Measurements from ENCODE around the gene IFIT2.
"Not testable (repeated sequence)": the region's sequence is repeated elsewhere in the genome, so short reads cannot be mapped to it uniquely, and the experiment has no call there.

The IFIT2 gene

DNA sequence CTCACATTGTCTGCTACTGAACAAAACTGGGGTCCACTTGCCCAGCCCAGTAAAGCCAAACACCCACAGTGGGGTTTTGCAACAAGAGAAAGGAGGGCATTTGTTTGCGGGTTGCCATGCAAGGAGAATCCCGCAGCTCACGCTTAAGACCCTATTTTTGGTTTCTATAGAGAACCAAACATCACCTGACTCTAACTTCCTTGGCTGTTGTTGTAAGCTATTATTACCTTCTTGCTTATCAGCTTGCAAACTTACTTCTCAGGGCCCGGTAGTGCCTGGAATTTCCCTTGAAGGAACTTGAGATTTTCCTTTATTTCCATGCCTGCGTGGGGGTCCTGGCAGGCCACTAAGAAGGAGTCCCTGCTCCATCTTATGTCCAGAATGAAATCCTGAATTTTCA is 46.6 kb downstream of the IFIT2 start:
- no peak for DNase-seq (ENCODE audit: low read depth, low spot score)
- ChIA-PET CTCF (interaction anchor here (0.6 to 0.9 kb wide), 2 partner anchors 13 to 21 kb away, joined by 3 read pairs; no protein-coding TSS in a partner anchor), POLR2A (no interaction called here)
- no peak overlapping the region for H3K4me3 ChIP-seq (ENCODE audit: low read depth, low read length)
- TF ChIP-seq, protein P1, sequence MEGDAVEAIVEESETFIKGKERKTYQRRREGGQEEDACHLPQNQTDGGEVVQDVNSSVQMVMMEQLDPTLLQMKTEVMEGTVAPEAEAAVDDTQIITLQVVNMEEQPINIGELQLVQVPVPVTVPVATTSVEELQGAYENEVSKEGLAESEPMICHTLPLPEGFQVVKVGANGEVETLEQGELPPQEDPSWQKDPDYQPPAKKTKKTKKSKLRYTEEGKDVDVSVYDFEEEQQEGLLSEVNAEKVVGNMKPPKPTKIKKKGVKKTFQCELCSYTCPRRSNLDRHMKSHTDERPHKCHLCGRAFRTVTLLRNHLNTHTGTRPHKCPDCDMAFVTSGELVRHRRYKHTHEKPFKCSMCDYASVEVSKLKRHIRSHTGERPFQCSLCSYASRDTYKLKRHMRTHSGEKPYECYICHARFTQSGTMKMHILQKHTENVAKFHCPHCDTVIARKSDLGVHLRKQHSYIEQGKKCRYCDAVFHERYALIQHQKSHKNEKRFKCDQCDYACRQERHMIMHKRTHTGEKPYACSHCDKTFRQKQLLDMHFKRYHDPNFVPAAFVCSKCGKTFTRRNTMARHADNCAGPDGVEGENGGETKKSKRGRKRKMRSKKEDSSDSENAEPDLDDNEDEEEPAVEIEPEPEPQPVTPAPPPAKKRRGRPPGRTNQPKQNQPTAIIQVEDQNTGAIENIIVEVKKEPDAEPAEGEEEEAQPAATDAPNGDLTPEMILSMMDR (IDR thresholded peaks at IDR 0.05; ENCODE audit: insufficient read depth, low read length, missing control alignments) = no peak

DNA sequence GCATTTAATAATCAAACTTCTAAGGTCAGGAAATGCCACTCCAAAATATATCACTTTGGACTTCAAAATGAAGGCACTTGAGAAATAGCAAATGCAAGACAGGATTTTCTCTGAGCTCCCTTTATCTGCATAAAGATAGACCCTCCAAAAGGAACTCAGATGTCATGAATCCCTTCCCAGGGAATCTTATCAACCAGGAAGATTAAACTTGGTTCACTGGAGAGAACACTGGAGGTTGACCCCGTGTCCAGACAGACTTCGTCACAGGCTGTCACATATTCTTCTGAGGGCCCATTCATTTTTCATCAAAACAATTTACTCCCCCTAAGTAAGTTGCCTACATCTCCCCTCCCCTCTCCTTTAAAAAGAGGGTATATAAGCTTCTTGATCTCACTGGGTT is 47.1 kb downstream of the IFIT2 start:
- POLR2A ChIA-PET = no interaction called here
- CTCF ChIA-PET = interaction anchor here (0.6 to 0.9 kb wide), 2 partner anchors 13 to 20 kb away, joined by 3 read pairs; no protein-coding TSS in a partner anchor

DNA sequence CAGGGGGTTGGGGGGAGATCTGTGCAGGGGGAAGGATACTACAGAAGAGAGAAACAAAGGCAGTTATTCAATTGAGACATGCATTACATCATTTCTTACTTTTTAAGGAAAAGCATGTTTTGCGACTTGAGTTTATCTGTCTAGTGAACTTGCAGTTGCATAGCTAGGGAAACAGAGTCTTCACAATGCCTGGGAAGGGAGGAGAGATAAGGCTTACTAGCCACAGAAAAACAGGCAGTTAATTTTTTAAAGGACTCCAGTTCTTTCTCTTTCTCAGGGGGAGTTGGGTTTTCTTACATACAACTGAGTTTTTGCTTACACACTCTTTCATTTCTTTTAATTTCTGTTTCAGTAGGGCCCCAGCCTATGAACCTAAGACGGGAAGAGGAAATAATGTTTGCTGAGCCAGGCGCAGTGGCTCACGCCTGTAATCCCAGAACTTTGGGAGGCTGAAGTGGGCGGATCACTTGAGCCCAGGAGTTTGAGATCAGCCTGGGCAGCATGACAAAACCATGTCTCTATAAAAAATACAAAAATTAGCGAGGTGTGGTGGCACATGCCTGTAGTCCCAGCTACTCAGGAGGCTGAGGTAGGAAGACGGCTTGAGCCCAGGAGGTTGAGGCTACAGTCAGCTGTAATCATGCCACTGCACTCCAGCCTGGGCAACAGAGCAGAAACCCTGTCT is 48.9 kb downstream of the IFIT2 start:
- ChIA-PET POLR2A (interaction anchor here (2.1 kb wide), 1 partner anchor 19 kb away, joined by 9 read pairs; no protein-coding TSS in a partner anchor), CTCF (interaction anchor here (1.1 to 3.1 kb wide), 2 partner anchors 7 to 18 kb away, joined by 4 to 24 read pairs; no protein-coding TSS in a partner anchor)
- DNase-seq (ENCODE audit: low read depth, low spot score); H3K4me3 ChIP-seq (ENCODE audit: low read depth, low read length): not testable (repeated sequence)

More for the DNA sequence above, 47.1 kb downstream of the IFIT2 start:
- DNase-seq (ENCODE audit: low read depth, low spot score) = no peak
- no peak overlapping the region for H3K4me3 ChIP-seq (ENCODE audit: low read depth, low read length)
- TF ChIP-seq, protein P1 (IDR thresholded peaks at IDR 0.05; ENCODE audit: insufficient read depth, low read length, missing control alignments) = no peak

DNA sequence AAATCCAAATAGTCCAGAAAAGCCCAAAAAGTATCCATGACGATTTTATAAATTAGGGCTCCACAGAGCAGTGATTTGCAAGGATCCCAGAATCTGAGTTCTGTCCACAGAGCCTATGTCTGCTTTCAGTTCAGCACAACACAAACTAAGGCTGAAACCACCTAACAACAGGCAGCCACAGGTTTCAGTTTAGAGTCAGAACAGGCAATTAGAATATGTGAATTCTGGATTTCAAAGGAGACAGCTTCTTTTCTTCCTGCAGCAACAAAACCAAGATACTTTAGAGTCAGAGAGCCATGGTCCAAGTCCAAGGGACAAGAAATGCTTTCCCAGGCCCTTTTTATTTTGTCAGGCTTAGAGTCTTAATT is 49.5 kb downstream of the IFIT2 start:
- H3K4me3 ChIP-seq (ENCODE audit: low read depth, low read length) = peak overlapping the region; percentile 6; the same call in 1 of the 2 replicates
- POLR2A ChIA-PET = interaction anchor here (0.8 to 2.1 kb wide), 4 partner anchors 8 to 89 kb away, joined by 3 to 9 read pairs (median 4); no protein-coding TSS in a partner anchor
- CTCF ChIA-PET = interaction anchor here (1.1 to 3.1 kb wide), 2 partner anchors 8 to 17 kb away, joined by 4 to 24 read pairs; no protein-coding TSS in a partner anchor
- TF ChIP-seq, protein P1 (IDR thresholded peaks at IDR 0.05; ENCODE audit: insufficient read depth, low read length, missing control alignments) = no peak
- DNase-seq (ENCODE audit: low read depth, low spot score) = no peak

DNA sequence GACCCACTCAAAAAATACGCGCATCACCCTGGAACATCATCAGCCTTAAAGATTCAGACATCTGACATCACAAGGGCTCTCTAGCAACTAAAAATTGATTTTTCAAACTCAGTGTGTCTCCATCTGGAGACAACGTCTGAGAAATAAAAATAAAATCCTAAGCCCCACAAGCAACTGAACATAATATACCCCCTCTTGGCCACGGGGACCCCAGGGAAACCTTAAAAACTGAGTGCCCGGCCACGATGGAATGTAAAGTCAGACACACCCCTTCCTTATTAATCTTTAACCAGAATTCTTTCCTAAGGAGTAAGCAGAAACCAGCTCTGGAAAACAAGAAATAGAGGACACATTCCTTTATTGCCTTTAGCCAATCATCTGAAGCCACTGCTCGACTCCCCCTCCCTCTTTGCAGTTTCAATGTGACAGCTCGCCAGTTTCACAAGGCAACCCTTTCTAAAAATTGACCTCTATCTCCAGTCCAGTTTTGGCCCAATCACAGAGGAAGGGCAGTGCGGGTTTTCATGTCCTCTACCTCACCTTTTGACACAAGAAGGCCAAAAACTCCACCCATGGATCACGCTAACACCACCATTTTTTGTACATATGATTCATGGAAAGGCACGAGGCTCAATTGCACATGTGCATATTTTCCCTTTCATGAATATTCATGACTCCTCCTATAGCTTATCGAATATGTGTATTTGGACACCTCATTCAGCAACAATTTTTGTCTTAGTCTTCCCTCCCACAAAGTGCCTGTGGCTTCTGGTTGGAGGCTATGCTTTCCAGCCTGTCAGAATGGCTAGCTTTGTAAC is 50.1 kb downstream of the IFIT2 start:
- ChIA-PET POLR2A (interaction anchor here (0.8 to 2.1 kb wide), 6 partner anchors 8 to 90 kb away, joined by 3 to 9 read pairs (median 4); partner anchors contain the start of gene IFIT2), CTCF (interaction anchor here (0.7 to 3.1 kb wide), 5 partner anchors 9 to 20 kb away, joined by 3 to 24 read pairs (median 3); no protein-coding TSS in a partner anchor)
- TF ChIP-seq, protein P1 (IDR thresholded peaks at IDR 0.05; ENCODE audit: insufficient read depth, low read length, missing control alignments) = no peak
- peak overlapping the region; percentile 42 for H3K4me3 ChIP-seq (ENCODE audit: low read depth, low read length)
- peak; percentile 94 for DNase-seq (ENCODE audit: low read depth, low spot score)

DNA sequence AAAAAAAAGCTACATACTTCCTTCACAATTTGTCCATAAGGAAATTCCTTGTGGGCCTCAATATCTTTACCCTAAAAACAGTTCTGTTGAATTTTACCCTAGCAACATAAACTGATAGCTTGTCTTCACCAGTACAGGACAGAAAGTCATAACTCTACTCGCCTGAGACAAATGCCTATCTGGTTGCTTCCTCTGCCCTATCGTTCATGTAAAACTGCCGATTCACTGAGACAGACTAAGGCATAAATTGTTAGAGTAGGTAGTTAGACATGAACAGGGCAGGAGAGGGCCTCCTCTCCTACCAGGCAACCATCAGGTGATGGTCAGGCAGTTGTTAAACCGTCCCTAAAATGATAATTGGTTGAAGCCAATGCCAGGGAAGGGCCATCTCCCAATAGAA is 51.0 kb downstream of the IFIT2 start:
- ChIA-PET CTCF (interaction anchor here (0.6 to 3.1 kb wide), 5 partner anchors 9 to 308 kb away, joined by 3 to 24 read pairs (median 3); no protein-coding TSS in a partner anchor), POLR2A (interaction anchor here (0.9 to 2.1 kb wide), 3 partner anchors 12 to 51 kb away, joined by 3 to 9 read pairs (median 4); partner anchors contain the start of gene IFIT2)
- DNase-seq (ENCODE audit: low read depth, low spot score) = no peak
- TF ChIP-seq, protein P1 (IDR thresholded peaks at IDR 0.05; ENCODE audit: insufficient read depth, low read length, missing control alignments) = no peak
- H3K4me3 ChIP-seq (ENCODE audit: low read depth, low read length) = no peak overlapping the region
